H1 (cell line): ENCODE measurements around the gene NPHP3. TPM values are rescaled to one million over a fixed set of nuclear protein-coding genes. Genes with fewer than 3 reads are reported as not detected.

Experiments used
- CTCF ChIA-PET: fragments of 300-600 bp; sonication (Branson Sonifier 250); formaldehyde crosslinking; loops from one replicate; lab custom pipeline; 2021; ENCODE audit not compliant: partially characterized antibody; lab: Charles Lee
- POLR2A ChIA-PET: fragments of 300-600 bp; sonication (Branson Sonifier 250); formaldehyde crosslinking; loops from one replicate; lab custom pipeline; 2021; ENCODE audit warnings: inconsistent platforms; ENCODE audit not compliant: partially characterized antibody; lab: Charles Lee
- DNase-seq, 2 experiments: peaks; one replicate each; pipeline versions ENCODE4 v3.0.0 to v3.0.0-alpha.2; 2010 to 2022; ENCODE audit warnings: low spot score in 2 of 2, low read depth in 1 of 2, mixed read lengths in 1 of 2
- FAIRE-seq: peaks from 2 replicates; lab custom pipeline; 2011; peaks lifted over from hg19 to GRCh38; lab: Jason Lieb, UNC
- H2AFZ ChIP-seq: 2 replicates; pipeline ENCODE4 v1.8.1; 2012; ENCODE audit warnings: low read length, inconsistent platforms
- H2AK5ac ChIP-seq: 2 replicates; pipeline ENCODE4 v1.6.1; 2013; ENCODE audit warnings: low read depth, low read length
- H2BK120ac ChIP-seq: replicated peaks from 2 replicates; pipeline ENCODE3; 2013; ENCODE audit warnings: low read depth, low read length, inconsistent platforms
- H2BK12ac ChIP-seq: 2 replicates; pipeline ENCODE4 v1.6.1; 2013; ENCODE audit warnings: low read depth, low read length
- H2BK15ac ChIP-seq: 2 replicates; pipeline ENCODE4 v1.6.1; 2013; ENCODE audit warnings: low read length
- H2BK20ac ChIP-seq: 2 replicates; pipeline ENCODE4 v1.6.1; 2013; ENCODE audit warnings: low read length
- H2BK5ac ChIP-seq: 2 replicates; pipeline ENCODE4 v1.6.1; 2013; ENCODE audit warnings: low read depth, low read length
- H3K14ac ChIP-seq: 2 replicates; pipeline ENCODE4 v1.6.1; 2013; ENCODE audit warnings: inconsistent platforms; ENCODE audit not compliant: insufficient read length
- H3K18ac ChIP-seq: 2 replicates; pipeline ENCODE4 v1.6.1; 2013; ENCODE audit warnings: low read length; ENCODE audit errors: extremely low read depth
- H3K23ac ChIP-seq: 2 replicates; pipeline ENCODE4 v1.6.1; 2013; ENCODE audit warnings: inconsistent platforms; ENCODE audit not compliant: insufficient read length
- H3K23me2 ChIP-seq: 2 replicates; pipeline ENCODE4 v1.6.1; 2013; ENCODE audit warnings: low read depth, low read length
- H3K27ac ChIP-seq: 2 replicates; pipeline ENCODE4 v1.6.1; 2011; ENCODE audit warnings: low read depth, low read length, inconsistent platforms
- H3K27me3 ChIP-seq, 4 experiments: replicated peaks in 1 of 4; 1 replicate in 1 of 4; 2 replicates in 3 of 4; pipeline versions ENCODE4 v1.6.1 to v1.8.1; 2011 to 2013; ENCODE audit warnings: low read length in 3 of 4, mild to moderate bottlenecking in 3 of 4, inconsistent platforms in 2 of 4, mixed read lengths in 2 of 4, moderate library complexity in 1 of 4; ENCODE audit not compliant: control insufficient read depth in 3 of 4, insufficient read depth in 3 of 4; ENCODE audit errors: extremely low read depth in 1 of 4
- H3K36me3 ChIP-seq, 4 experiments: 2 replicates each; pipeline versions ENCODE4 v1.6.1 to v1.8.1; 2011 to 2013; ENCODE audit warnings: mild to moderate bottlenecking in 4 of 4, low read length in 3 of 4, moderate library complexity in 2 of 4, control low read depth in 1 of 4, inconsistent platforms in 1 of 4; ENCODE audit not compliant: insufficient read depth in 4 of 4, control insufficient read depth in 2 of 4
- H3K4ac ChIP-seq: replicated peaks from 2 replicates; pipeline ENCODE3; 2013; ENCODE audit warnings: low read length, low read depth, mixed read lengths, inconsistent platforms; ENCODE audit not compliant: insufficient read length
- H3K4me1 ChIP-seq, 4 experiments: replicated peaks in 1 of 4; 1 replicate in 1 of 4; 2 replicates in 3 of 4; pipeline versions ENCODE4 v1.6.1 to v1.8.1; 2011 to 2013; ENCODE audit warnings: low read length in 3 of 4, inconsistent platforms in 2 of 4, mixed read lengths in 1 of 4; ENCODE audit not compliant: insufficient read depth in 4 of 4, control insufficient read depth in 3 of 4
- H3K4me2 ChIP-seq, 2 experiments: 2 replicates each; pipeline versions ENCODE4 v1.6.1 to v1.8.1; 2011 to 2013; ENCODE audit warnings: low read depth in 2 of 2, low read length in 2 of 2, control low read depth in 1 of 2, inconsistent platforms in 1 of 2, mild to moderate bottlenecking in 1 of 2; ENCODE audit not compliant: insufficient read depth in 1 of 2
- H3K4me3 ChIP-seq, 4 experiments: fragments of 200-600, 300-600 bp in 1 of 4; sonication (generic), shearing (Covaris generic), sonication (Bioruptor Twin) in 1 of 4; 2 replicates each; pipeline versions ENCODE4 v1.5.1 to v1.8.1; 2011 to 2016; ENCODE audit warnings: low read length in 4 of 4, low read depth in 3 of 4, control low read depth in 2 of 4, inconsistent platforms in 2 of 4, mild to moderate bottlenecking in 2 of 4, mixed read lengths in 1 of 4, moderate library complexity in 1 of 4; ENCODE audit not compliant: insufficient read depth in 2 of 4; ENCODE audit errors: extremely low read depth in 1 of 4
- H3K56ac ChIP-seq: replicated peaks from 2 replicates; pipeline ENCODE3; 2013; ENCODE audit warnings: low read depth, mild to moderate bottlenecking, mixed read lengths, low read length, inconsistent platforms; ENCODE audit not compliant: insufficient read length
- H3K79me1 ChIP-seq: 2 replicates; pipeline ENCODE4 v1.6.1; 2013; ENCODE audit warnings: low read depth, low read length, control low read depth
- H3K79me2 ChIP-seq, 2 experiments: 2 replicates each; pipeline versions ENCODE4 v1.6.1 to v1.8.1; 2012 to 2013; ENCODE audit warnings: low read length in 2 of 2, mild to moderate bottlenecking in 2 of 2, inconsistent platforms in 1 of 2; ENCODE audit not compliant: insufficient read depth in 2 of 2, control insufficient read depth in 1 of 2
- H3K9ac ChIP-seq, 4 experiments: replicated peaks in 1 of 4; 1 replicate in 1 of 4; 2 replicates in 3 of 4; pipeline versions ENCODE4 v1.6.1 to v1.8.1; 2011 to 2013; ENCODE audit warnings: low read depth in 3 of 4, low read length in 3 of 4, control low read depth in 2 of 4, mild to moderate bottlenecking in 2 of 4, moderate library complexity in 2 of 4, inconsistent platforms in 1 of 4; ENCODE audit errors: extremely low read depth in 1 of 4
- H3K9me3 ChIP-seq, 2 experiments: 2 replicates each; pipeline versions ENCODE4 v1.6.1 to v1.8.1; 2012 to 2013; ENCODE audit warnings: mild to moderate bottlenecking in 2 of 2, moderate library complexity in 2 of 2, control low read depth in 1 of 2, inconsistent platforms in 1 of 2, low read depth in 1 of 2, low read length in 1 of 2, mixed read lengths in 1 of 2; ENCODE audit not compliant: insufficient read depth in 2 of 2
- H4K20me1 ChIP-seq, 2 experiments: replicated peaks in 1 of 2; 2 replicates each; pipeline versions ENCODE3 to v1.8.1; 2011 to 2013; ENCODE audit warnings: inconsistent platforms in 2 of 2, low read length in 2 of 2, mild to moderate bottlenecking in 1 of 2; ENCODE audit not compliant: insufficient read depth in 2 of 2, control insufficient read depth in 1 of 2
- H4K5ac ChIP-seq: 2 replicates; pipeline ENCODE4 v1.6.1; 2013; ENCODE audit warnings: low read length, low read depth, mixed read lengths, inconsistent platforms; ENCODE audit not compliant: insufficient read length
- H4K8ac ChIP-seq: 2 replicates; pipeline ENCODE4 v1.8.0; 2013; ENCODE audit warnings: mild to moderate bottlenecking, moderate library complexity, low read length, inconsistent platforms; ENCODE audit not compliant: insufficient read depth; ENCODE audit errors: extremely low read depth
- H4K91ac ChIP-seq: replicated peaks from 2 replicates; pipeline ENCODE3; 2013; ENCODE audit warnings: low read length, mixed read lengths, inconsistent platforms; ENCODE audit not compliant: insufficient read length
- BACH1 ChIP-seq: IDR thresholded peaks from 2 replicates; pipeline ENCODE4 v1.6.1; 2012; ENCODE audit warnings: low read length, improper control_type of control experiment
- CBX8 ChIP-seq: fragments of 300-800, 300-1000 bp; sonication (generic); IDR thresholded peaks from 2 replicates; pipeline ENCODE4 v1.7.1; 2016; ENCODE audit warnings: low read depth, low read length, borderline replicate concordance
- EGR1 ChIP-seq: IDR thresholded peaks from 2 replicates; pipeline ENCODE4 v1.6.1; 2011; ENCODE audit warnings: low read depth, low read length, borderline replicate concordance
- EP300 ChIP-seq, 2 experiments: IDR thresholded peaks; 1 replicate in 1 of 2; 2 replicates in 1 of 2; pipeline ENCODE4 v1.6.1; 2011 to 2012; ENCODE audit warnings: low read depth in 2 of 2, low read length in 2 of 2, mild to moderate bottlenecking in 2 of 2, borderline replicate concordance in 1 of 2, inconsistent platforms in 1 of 2, moderate library complexity in 1 of 2
- FOSL1 ChIP-seq: IDR thresholded peaks from 2 replicates; pipeline ENCODE4 v1.6.1; 2011; ENCODE audit warnings: mild to moderate bottlenecking, low read depth, low read length, moderate library complexity; ENCODE audit not compliant: insufficient read depth
- JUND ChIP-seq: IDR thresholded peaks from 2 replicates; pipeline ENCODE4 v1.6.1; 2011; ENCODE audit warnings: mild to moderate bottlenecking, improper control_type of control experiment, low read length
- KDM1A ChIP-seq: fragments of 200-600, 300-600 bp; sonication (generic); IDR thresholded peaks from 2 replicates; pipeline ENCODE4 v1.7.1; 2016; ENCODE audit warnings: mild to moderate bottlenecking, low read length, borderline replicate concordance
- POU5F1 ChIP-seq: IDR thresholded peaks from 2 replicates; pipeline ENCODE4 v1.6.1; 2011; ENCODE audit warnings: low read depth, mild to moderate bottlenecking, low read length, moderate library complexity
- RBBP5 ChIP-seq: IDR thresholded peaks from 2 replicates; pipeline ENCODE4 v1.7.1; 2012; ENCODE audit warnings: low read depth, mild to moderate bottlenecking, inconsistent platforms, low read length, moderate library complexity, borderline replicate concordance
- RXRA ChIP-seq: IDR thresholded peaks from 2 replicates; pipeline ENCODE4 v1.6.1; 2011; ENCODE audit warnings: low read depth, mild to moderate bottlenecking, low read length, moderate library complexity; ENCODE audit not compliant: insufficient read depth
- SIN3A ChIP-seq, 2 experiments: IDR thresholded peaks in 1 of 2; conservative IDR thresholded peaks in 1 of 2; 2 replicates each; pipeline ENCODE4 v1.6.1; 2011 to 2012; ENCODE audit warnings: low read length in 2 of 2, improper control_type of control experiment in 1 of 2, low read depth in 1 of 2, mild to moderate bottlenecking in 1 of 2
- SIRT6 ChIP-seq: IDR thresholded peaks from one replicate; pipeline ENCODE4 v1.7.1; 2012; ENCODE audit warnings: low read length, inconsistent platforms
- SP2 ChIP-seq: IDR thresholded peaks from 2 replicates; pipeline ENCODE4 v1.6.1; 2012; ENCODE audit warnings: mild to moderate bottlenecking, low read length, inconsistent platforms
- TAF7 ChIP-seq: optimal IDR thresholded peaks from 2 replicates; pipeline ENCODE3; 2011; ENCODE audit warnings: low read depth, mild to moderate bottlenecking, inconsistent platforms, low read length, moderate library complexity, borderline replicate concordance
- TEAD4 ChIP-seq: IDR thresholded peaks from 2 replicates; pipeline ENCODE4 v1.6.1; 2012; ENCODE audit warnings: low read depth, low read length, inconsistent platforms, mixed read lengths
- WGBS, 2 experiments: shearing (Covaris generic) in 1 of 2; methylation state at CpG; one replicate each; pipeline versions ENCODE4 v1.1.6 to v1.1.7; 2013 to 2015; ENCODE audit warnings: low lambda C conversion rate in 2 of 2, mixed read lengths in 2 of 2, inconsistent platforms in 1 of 2, low coverage in 1 of 2, missing lambda C conversion rate in 1 of 2; ENCODE audit not compliant: insufficient replicate concordance in 2 of 2, insufficient coverage in 1 of 2, insufficient read length in 1 of 2; ENCODE audit errors: extremely low coverage in 1 of 2, missing lambda C conversion rate in 1 of 2; 5-methylcytosine and 5-hydroxymethylcytosine counted together
- polyA plus RNA-seq, 7 experiments: library from polyadenylated mRNA; depleted of rRNA in 3 of 7; stranded (reverse) in 5 of 7; unstranded in 2 of 7; fragments of >200 nt in 5 of 7; fragments of 200-250 nt in 2 of 7; gene quantifications; 1 replicate in 5 of 7; 2 replicates in 1 of 7; 4 replicates in 1 of 7; pipeline versions ENCODE4 v1.2.1 to v1.2.3, GENCODE V29; 2011 to 2013; ENCODE audit warnings: missing spikeins in 2 of 7, mixed read lengths in 2 of 7
- total RNA-seq: library from RNA; stranded (reverse); fragmentation: NEBNext Ultra II Directional; extraction: Animal tissue kit (Norgen Biotek cat#: 25700); gene quantifications from 2 replicates; pipeline ENCODE4 v1.2.1, GENCODE V29; 2021

Gene NPHP3
- total and polyA plus RNA-seq, 2 of the 8 experiments (the other 6 are each of a cell fraction or from before 2014, with no cell fraction given): 6.8 to 14.8 TPM

DNA sequence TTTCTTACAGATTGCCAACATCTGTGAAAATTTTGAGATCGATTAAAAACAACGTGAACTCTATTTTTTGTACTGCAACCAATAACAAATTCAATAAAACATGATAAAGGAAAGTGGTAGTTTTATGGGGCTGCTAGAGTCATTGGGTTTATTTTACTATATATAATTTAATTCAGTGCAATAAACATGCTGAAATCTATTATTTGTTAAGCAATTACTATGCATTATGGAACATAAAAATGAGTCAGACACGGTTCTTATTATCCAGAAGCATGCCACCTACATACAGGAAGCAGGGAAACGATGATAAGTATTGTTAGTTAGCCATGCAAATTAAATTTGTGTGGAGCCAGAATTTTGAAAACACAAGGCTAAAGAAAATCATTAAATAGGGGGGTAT, 27.2 kb downstream of the NPHP3 start:
- Histone ChIP-seq H3K4ac (no peak overlapping the region), H2BK5ac (no peak overlapping the region), H3K27me3 (no peaks in the 10 kb centered on the region), H2AFZ (no peak overlapping the region), H2AK5ac (no peak overlapping the region), H2BK120ac (no peak overlapping the region), H2BK15ac (no peak overlapping the region), H3K23me2 (no peaks in the 10 kb centered on the region), H2BK20ac (no peak overlapping the region), H3K9ac (no peak overlapping the region), H2BK12ac (no peak overlapping the region), H3K79me1 (no peaks in the 10 kb centered on the region), H3K9me3 (no peaks in the 10 kb centered on the region), H3K4me1 (no peaks in the 10 kb centered on the region), H3K4me3 (no peak overlapping the region), H3K36me3 (peaks cover 0 to 39% (median 16%) of the 10 kb centered on the region in 4 experiments; a peak in 7 of 8 replicates), H4K91ac (no peak overlapping the region), H3K56ac (no peak overlapping the region), H4K20me1 (no peaks in the 10 kb centered on the region), H3K27ac (no peak overlapping the region), H3K23ac (no peak overlapping the region), H3K4me2 (no peak overlapping the region), H3K18ac (no peak overlapping the region), H4K8ac (no peak overlapping the region), H3K79me2 (no peaks in the 10 kb centered on the region), H4K5ac (no peak overlapping the region), H3K14ac (no peak overlapping the region)
- DNase-seq: no peak
- no peak for FAIRE-seq
- POLR2A ChIA-PET: interaction anchor here (2.1 kb wide), 1 partner anchor 13 kb away, joined by 7 read pairs; no protein-coding TSS in a partner anchor
- 89% methylated on average over 4 of the region's 4 CpGs; no CpG with 5 or more reads in 1 of the 2 experiments for WGBS, 2 experiments
- CTCF ChIA-PET: no interaction called here
- TF ChIP-seq RBBP5 (no peak), KDM1A (no peak), EP300 (IDR thresholded peaks at IDR 0.05; ENCODE audit: borderline replicate concordance in 1 of 2, low read depth in 2 of 2, low read length in 2 of 2) (no peak), JUND (no peak), RXRA (no peak), TEAD4 (no peak), TAF7 (no peak), FOSL1 (no peak), SP2 (no peak), CBX8 (no peak), EGR1 (no peak), POU5F1 (no peak), SIRT6 (no peak), BACH1 (no peak), SIN3A (conservative IDR thresholded peaks at IDR 0.05 in 1 of 2, IDR thresholded peaks at IDR 0.05 in 1 of 2; ENCODE audit: low read depth in 1 of 2, low read length in 2 of 2) (no peak)
